ENCODE measurements around the gene REPIN1.

GRCh38 chr7:150330211-150330885 lies 38.3 kb upstream of the REPIN1 start:
- TF ChIP-seq CTCF (conservative IDR thresholded peaks at IDR 0.05; ENCODE audit: low read depth, low read length) (no peak), EZH2 (IDR thresholded peaks at IDR 0.05; ENCODE audit: borderline replicate concordance, low read depth, low read length, poor library complexity, severe bottlenecking) (no peak)

All from A673 (cell line).